ENCODE results near the gene DEFB115. TPM values are rescaled to one million over a fixed set of nuclear protein-coding genes. Genes with fewer than 3 reads are reported as not detected.

The DEFB115 gene
- total RNA-seq, 6 experiments from 2014 or later, result not detected

Other genes starting within 250 kb of the DEFB115 start
- not detected for gene DEFB116, start 50.9 kb downstream of the DEFB115 start, total RNA-seq
- not detected for gene DEFB118, start 110.9 kb downstream of the DEFB115 start, total RNA-seq
- gene DEFB119, start 132.9 kb downstream of the DEFB115 start, total RNA-seq, result not detected
- not detected for gene DEFB121, start 148.6 kb downstream of the DEFB115 start, total RNA-seq
- not detected for gene DEFB123, start 183.0 kb downstream of the DEFB115 start, total RNA-seq
- gene DEFB124, start 217.5 kb downstream of the DEFB115 start, total RNA-seq, result not detected
- 1 to 10 TPM in 1 of 6 experiments, under 1 TPM in 4, not detected in 1; 0.12 to 1.0 (median 0.20) TPM for gene REM1, start 217.6 kb downstream of the DEFB115 start, total RNA-seq

All from right lobe of liver (tissue), 5 donors.